T follicular helper cell (primary cell): Measurements from ENCODE around the gene CNN2.
A peak's percentile ranks its signal among the peaks of the same experiment; 100 is the strongest.

Source experiments
- DNase-seq: peaks from one replicate; pipeline ENCODE4 v3.0.0-alpha.2; 2020; ENCODE audit warnings: low read depth

The CNN2 gene

DNA sequence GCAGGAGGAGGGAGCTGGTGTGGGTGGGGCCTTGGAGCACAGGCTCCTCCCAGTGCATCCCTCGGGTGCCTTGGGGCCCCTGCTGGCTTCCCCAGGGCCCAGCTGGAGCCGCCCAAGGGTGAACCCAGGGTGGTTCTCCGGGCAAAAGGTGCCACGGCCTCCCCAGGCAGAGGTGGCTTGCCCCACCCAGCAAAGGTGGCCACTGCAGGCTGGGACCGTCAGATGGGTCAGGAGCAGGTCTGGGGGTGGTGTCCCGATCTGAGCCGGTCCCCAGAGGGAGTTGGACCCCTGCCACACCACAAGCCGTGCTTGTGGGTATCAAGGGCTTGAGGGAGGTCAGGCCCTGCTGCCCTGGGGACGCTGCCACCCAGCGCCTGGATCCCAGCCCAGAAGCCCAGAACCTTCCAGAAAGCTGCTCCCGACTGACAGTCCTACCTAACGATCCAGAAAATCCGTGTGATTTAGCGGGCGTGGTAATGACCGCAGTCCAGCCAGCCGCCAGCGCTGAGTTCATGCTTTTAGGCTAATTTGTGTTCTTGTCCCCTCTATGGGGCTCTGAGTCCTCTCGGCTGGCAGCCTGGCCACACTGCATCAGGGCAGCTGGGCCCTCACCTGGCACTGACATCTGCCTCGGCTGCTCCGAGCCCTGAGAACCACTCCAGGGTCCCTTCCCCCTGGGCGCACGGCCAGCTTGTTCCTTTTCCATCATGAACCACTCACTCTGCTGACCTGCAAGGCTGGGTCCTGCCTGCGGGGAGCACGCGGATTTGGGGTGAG is 31.2 kb upstream of the CNN2 start:
- no peak for DNase-seq

DNA sequence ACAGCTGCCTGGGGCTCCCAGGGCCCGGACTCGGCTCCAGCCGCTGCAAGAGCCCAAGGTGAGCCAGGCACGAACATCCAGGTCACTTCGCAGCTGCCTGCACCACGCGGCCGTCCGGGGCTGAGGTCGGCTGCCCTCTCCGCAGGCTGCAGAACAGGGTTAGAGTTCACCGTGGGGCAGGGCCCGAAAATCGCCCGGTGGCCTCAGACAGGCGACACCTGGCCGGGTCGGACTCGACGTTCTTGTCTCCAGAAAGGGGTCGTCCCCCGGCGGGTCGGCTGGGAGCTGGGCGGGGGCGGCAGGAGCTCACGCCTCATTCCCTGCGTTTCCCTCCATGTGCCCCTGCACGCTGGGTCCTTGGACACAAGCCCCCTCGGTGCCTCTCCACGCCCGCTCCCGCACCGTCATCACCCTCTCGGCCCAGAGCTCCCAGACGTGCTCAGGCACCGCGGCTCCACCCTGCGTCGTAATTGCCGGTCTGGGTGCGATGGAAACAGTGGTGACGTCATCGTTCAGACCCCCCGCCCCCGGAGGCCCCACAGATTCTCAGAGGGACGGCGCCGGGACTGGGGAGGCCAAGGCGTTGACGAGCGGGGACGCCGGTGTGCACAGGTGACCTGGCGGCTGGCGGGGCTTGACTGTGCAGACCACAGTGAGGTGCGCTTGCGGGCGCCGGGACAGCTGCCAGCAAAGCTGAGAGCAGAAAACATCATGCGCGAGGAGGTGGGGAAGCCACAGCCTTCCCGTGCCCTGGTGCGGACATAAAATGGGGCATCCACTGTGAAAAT is 30.2 kb upstream of the CNN2 start:
- DNase-seq: peak; percentile 88

DNA sequence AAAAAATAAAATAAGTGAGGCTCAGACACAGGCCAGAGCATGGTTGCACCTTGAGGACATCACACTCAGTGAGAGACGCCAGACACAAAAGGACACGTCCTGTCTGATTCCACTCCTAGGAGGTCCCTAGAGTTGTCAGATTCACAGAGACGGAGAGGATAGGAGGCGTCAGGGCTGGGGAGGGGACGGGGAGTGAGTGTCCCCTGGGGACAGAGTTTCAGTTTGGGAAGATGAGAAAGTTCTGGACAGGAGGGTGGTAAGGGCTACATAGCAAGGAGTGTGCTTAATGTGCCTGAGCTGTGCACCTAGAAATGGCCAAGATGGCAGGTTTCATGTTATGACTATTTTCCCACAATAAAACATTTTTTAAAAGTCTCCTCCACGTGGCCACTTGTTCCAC is 28.3 kb upstream of the CNN2 start:
- no peak for DNase-seq

DNA sequence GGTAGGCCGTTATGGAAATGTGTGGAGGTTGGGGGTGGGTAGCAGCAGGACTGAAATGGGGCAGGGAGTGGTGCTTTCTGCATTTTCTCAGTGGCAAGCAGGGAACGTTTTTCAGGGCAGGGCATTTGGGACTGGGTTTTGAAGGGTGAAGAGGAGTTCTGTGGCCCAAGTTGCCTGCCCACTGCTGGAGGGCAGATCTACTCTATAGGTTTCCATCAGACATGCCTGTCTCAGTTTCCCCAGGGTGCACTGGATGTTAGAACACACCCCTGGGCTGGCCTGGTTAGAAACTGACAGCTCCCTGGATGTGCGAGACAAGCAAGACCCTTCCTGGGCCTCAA is 27.1 kb upstream of the CNN2 start:
- no peak for DNase-seq

DNA sequence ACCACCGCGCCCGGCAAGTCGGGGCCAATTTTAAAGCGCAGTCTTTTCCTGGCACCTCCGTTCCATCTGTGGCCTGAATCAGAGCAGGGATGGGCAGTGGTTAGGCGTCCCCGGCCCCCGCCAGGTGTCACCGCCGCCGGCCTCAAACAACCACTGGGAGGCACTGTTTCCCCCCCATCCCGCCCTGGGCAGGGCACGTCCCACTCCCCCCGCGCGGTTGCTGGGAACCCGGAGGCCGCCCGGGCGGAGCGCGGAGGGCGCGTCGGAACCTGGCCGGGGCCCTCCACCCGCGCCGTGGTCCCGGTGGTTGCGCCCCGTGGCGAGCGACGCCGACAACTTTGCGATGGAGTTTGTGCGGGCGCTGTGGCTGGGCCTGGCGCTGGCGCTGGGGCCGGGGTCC is 26.3 kb upstream of the CNN2 start, which contains the start of gene GRIN3B:
GRIN3B (plus strand) TSS at position 325 of the 400 bp plus-strand sequence; CDS start at position 344, 19 bp downstream.
- peak; percentile 41 for DNase-seq

DNA sequence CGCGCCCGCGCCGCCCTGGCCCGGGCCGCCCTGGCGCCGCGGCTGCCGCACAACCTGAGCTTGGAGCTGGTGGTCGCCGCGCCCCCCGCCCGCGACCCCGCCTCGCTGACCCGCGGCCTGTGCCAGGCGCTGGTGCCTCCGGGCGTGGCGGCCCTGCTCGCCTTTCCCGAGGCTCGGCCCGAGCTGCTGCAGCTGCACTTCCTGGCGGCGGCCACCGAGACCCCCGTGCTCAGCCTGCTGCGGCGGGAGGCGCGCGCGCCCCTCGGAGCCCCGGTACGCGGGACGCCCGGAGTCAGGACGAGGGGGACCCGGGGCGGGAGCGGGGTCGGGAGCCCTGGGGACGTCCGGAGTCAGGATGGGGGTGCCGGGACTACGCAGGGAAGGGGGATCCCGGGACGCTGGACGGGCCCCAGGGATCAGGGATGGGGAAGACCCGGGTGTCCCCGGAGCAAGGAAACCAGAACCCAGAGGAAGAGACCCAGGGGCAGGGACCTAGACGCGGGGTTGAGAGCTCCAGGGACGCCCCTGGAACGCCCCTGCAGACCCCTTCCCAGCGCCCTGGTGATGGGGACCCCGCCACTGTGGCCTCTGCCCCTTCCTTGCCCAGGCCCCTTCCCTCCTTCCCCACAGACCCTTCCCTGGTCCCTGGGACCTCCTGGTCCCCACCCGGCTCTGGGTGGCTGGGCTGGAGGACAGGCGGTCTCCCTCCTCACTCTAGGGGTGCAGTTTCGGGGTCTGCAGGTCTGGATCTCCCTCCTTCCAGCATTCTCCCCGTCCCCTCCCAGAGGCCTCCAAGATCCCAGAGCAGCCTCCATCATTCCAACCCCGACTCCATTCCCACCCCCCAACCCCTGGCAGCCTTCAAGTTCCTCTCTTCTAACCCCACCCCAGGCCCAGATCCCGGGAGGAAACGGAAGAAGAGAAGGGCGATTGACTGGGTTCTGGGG is 25.5 kb upstream of the CNN2 start:
- DNase-seq: no peak

DNA sequence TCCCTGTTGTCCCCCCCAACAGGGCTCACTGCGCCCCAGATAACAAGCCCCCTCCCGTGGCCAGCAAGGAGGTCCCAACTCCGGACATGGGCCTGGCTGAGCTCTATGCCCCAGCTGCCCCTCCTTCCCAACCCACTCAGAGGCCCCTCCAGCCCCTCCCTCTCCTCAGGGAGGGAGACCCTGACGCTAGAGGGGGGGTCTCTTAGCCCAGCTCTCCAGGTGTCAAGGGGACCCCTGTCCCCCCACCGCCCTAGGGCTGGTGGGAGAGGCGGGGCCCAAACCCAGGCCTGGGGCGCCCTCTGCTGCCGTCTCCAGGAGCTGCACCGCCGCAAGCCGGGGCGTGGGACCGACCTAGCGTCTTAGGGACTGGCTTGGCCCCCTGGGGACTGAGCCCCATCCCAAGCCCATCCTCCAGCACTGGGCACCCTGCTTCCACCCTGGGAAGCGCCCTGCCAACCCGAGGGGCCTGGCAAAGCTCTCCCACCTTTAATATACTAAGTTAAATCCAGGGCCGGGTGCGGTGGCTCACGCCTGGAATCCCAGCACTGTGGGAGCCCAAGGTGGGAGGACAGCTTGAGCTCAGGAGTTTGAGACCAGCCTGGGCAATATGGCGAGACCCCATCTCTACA is 24.8 kb upstream of the CNN2 start:
- DNase-seq: peak; percentile 53

DNA sequence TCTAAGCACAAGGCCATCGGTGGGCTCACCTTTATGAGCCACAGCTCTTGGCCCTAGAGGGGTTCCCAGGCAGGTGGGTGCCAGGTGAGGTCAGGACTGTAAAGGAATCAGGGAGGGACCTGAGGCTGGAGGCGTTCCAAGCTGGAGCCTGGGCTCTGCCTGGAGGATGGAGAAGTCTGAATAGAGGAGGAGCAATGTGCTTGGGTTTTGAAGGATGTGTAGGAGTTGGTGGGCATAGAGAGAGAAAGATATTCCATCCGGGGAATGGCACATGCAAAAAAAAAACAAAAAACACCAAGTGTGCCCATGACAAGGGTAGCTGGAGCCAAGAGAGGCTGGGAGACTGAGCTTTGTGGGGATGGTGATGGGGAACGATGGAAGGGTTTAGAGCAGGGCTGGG is 23.8 kb upstream of the CNN2 start:
- DNase-seq: no peak

DNA sequence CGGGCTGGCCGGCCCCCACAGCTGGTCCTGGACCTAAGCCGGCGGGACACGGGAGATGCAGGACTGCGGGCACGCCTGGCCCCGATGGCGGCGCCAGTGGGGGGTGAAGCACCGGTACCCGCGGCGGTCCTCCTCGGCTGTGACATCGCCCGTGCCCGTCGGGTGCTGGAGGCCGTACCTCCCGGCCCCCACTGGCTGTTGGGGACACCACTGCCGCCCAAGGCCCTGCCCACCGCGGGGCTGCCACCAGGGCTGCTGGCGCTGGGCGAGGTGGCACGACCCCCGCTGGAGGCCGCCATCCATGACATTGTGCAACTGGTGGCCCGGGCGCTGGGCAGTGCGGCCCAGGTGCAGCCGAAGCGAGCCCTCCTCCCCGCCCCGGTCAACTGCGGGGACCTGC is 23.1 kb upstream of the CNN2 start:
- no peak for DNase-seq

DNA sequence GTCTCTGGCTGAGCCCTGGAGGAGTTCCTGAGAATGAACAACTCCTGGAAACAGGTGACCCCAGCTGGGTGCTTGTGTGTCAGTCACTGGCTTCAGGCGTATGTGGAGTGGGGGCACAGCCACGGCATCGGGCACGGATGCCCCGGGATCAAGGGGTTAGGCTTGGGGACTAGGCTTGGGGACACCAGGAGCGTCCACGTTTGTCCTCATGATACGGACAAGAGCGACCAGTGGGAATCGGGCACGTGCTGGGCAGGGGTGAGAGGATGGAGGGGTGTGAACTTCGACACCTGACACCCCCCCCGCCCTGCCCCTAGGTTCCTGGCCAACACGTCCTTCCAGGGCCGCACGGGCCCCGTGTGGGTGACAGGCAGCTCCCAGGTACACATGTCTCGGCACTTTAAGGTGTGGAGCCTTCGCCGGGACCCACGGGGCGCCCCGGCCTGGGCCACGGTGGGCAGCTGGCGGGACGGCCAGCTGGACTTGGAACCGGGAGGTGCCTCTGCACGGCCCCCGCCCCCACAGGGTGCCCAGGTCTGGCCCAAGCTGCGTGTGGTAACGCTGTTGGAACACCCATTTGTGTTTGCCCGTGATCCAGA is 22.1 kb upstream of the CNN2 start:
- no peak for DNase-seq

DNA sequence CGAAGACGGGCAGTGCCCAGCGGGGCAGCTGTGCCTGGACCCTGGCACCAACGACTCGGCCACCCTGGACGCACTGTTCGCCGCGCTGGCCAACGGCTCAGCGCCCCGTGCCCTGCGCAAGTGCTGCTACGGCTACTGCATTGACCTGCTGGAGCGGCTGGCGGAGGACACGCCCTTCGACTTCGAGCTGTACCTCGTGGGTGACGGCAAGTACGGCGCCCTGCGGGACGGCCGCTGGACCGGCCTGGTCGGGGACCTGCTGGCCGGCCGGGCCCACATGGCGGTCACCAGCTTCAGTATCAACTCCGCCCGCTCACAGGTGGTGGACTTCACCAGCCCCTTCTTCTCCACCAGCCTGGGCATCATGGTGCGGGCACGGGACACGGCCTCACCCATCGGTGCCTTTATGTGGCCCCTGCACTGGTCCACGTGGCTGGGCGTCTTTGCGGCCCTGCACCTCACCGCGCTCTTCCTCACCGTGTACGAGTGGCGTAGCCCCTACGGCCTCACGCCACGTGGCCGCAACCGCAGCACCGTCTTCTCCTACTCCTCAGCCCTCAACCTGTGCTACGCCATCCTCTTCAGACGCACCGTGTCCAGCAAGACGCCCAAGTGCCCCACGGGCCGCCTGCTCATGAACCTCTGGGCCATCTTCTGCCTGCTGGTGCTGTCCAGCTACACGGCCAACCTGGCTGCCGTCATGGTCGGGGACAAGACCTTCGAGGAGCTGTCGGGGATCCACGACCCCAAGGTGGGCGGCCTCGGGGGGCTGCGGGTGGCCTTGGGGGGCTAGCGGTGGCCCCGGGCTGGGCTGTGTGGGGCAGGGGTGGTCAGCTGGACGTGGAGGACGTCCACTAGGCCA is 21.4 kb upstream of the CNN2 start:
- no peak for DNase-seq

DNA sequence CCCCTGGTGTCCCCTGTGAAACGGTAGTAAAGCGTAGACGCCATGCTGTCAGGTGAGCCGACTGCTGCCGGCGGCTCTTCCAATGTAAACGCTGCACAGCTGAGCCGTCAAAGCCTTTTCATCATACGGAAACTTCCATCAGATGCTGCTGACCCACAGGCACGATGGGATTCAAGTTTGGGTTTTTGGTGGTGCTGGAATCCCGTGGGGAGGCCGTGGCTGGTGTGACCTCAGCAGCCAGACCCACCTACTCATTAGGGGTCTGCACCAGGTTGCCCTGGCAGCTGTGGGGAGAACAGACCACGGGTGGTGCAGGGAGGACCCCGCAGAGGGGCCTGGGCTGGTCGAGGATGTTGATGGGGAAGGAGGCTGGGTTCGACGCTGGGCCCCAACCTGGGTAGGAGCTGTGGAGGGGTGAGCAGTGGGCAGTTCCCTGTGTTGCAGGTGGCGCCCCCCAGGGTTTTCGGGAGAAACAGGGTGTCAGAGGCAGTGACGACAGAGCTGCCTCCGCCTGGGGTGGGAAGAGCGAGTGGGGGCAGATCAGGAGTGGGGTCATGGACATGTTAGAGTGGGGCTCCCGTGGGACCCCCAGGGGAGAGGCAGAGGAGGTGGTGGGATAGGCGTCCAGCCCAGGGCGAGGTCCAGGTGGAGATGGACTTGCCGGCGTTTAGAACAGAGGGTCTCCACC is 19.6 kb upstream of the CNN2 start:
- no peak for DNase-seq

DNA sequence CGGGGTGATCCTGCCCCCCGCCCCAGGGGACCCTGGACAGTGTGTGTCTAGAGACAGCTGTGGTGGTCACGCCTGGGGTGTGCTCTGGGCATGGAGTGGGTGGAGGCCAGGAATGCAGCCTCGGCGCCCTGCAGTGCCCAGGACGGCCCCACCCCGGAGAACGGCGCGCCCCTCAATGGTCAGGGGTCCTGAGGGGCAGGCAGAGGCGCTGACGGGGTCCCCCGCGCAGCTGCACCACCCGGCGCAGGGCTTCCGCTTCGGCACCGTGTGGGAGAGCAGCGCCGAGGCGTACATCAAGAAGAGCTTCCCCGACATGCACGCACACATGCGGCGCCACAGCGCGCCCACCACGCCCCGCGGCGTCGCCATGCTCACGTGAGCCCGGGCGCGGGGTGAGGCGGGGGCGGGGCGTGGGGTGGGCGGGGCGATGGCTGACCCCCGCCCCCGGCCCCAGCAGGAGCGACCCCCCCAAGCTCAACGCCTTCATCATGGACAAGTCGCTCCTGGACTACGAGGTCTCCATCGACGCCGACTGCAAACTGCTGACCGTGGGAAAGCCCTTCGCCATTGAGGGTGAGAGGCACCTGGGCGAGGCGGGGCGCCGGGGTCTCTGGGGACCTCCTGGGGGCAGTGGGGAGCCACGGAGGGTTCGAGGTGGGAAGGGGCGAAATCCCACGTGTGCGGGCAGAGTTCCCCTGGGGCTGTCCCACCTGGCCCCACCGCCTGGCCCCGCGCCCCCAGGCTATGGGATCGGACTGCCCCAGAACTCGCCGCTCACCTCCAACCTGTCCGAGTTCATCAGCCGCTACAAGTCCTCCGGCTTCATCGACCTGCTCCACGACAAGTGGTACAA is 18.8 kb upstream of the CNN2 start:
- DNase-seq: no peak

DNA sequence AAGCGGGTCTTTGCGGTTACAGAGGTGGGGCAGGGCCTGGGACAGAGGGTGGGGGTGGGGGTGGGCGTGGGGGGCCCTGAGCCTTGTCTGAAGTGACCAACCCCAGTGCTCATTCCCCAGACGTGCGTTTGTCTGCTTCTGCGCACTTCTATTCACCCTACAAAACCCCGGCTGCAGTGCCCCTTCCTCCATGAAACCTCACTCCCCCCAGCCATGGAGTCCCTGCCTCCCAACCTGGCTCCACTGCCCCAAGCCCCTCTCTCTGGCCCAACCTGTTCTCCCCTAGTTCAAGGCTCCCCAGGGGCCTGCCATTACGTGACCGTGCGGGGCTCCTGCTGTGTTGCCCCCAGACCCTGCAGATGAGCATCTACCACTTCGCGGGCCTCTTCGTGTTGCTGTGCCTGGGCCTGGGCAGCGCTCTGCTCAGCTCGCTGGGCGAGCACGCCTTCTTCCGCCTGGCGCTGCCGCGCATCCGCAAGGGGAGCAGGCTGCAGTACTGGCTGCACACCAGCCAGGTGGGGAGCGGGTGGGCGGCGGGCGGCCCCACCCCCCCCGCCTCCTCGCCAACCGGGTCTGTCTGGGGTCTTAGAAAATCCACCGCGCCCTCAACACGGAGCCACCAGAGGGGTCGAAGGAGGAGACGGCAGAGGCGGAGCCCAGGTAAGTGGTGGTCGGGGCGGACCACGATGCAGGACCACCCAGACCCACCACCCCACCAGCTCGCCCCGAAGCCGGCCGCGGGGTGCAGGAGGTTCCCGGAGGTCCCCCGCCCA is 18.0 kb upstream of the CNN2 start:
- no peak for DNase-seq

DNA sequence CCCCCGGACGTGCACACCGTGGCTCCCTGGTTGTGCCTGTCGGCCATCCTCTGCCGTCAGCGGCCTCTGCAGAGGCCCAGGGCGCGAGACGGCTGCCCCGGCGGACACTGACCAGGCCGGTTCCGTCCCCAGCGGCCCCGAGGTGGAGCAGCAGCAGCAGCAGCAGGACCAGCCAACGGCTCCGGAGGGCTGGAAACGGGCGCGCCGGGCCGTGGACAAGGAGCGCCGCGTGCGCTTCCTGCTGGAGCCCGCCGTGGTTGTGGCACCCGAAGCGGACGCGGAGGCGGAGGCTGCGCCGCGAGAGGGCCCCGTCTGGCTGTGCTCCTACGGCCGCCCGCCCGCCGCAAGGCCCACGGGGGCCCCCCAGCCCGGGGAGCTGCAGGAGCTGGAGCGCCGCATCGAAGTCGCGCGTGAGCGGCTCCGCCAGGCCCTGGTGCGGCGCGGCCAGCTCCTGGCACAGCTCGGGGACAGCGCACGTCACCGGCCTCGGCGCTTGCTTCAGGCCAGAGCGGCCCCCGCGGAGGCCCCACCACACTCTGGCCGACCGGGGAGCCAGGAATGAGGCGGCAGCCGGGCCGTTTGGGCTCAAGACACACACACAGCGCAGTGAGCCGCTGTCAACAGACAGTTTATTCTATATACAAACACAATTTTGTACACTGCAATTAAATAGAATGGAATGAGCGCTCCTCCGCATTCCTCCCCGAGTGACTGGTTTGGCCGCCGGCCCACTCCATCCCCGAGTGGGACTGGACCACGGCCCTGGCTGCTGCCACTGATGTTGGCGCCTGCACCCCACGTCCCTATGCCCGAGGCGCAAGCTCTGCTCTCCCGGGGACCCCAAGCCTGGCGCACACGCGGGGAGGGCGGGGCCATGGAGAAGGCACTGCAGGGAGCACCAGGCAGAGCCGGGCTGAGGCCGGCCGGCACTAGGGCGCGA is 17.1 kb upstream of the CNN2 start:
- no peak for DNase-seq

DNA sequence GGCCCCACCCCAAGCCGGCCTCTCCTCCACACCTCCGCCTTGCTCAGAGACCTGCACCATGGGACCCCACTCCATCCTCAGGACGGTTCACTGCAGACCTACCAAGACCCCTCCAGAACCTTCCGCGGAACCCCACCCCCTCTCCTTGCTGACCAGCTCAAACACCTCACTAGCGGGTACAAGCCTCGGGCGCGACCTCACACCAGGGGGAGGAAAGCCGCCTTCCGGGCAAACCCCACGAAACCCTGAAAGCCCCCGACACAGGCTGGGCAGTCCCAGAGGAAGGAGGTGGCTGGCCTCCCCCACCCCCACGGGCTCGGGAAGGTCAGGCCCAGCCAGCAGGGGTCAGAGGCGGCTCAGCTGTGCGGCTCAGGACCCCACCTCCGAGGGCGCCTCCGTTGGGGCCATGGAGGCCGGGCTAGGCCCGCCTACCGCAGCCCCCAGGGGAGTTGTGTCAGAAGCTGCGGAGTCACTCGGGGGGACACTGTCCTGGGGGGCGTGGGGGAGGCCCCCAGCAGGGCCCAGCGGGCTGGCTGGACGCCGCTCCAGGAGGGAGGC is 16.3 kb upstream of the CNN2 start:
- no peak for DNase-seq
